HepG2 (cell line): ENCODE results near the gene DSCAM. TPM values are rescaled to one million over a fixed set of nuclear protein-coding genes. Genes with fewer than 3 reads are reported as not detected.

Source experiments
- ATAC-seq: fragments of 200-7000 bp; cut with Tn5 transposase; 3 replicates; pipeline ENCODE4 v1.9.1; 2020; ENCODE audit warnings: mild to moderate bottlenecking, moderate library complexity
- BruUV-seq: library from RNA; stranded (reverse); fragments of 400-500 nt; replicated peaks from 2 replicates; lab custom pipeline; 2021; lab: Mats Ljungman, UMichigan
- CTCF ChIA-PET: fragments of 300-600 bp; formaldehyde crosslinking; extraction: SDS; loops from one replicate; lab custom pipeline; 2021; ENCODE audit warnings: low total read pairs, inconsistent platforms, low intra/inter-chr PET ratio; lab: Yijun Ruan, JAX
- POLR2A ChIA-PET: fragments of 350-600 bp; sonication (Branson Sonifier 250); formaldehyde crosslinking; loops from one replicate; lab custom pipeline; 2020; ENCODE audit warnings: antibody characterized with exemption, inconsistent platforms; lab: Yijun Ruan, JAX
- DNase-seq: peaks from one replicate; pipeline ENCODE4 v3.0.0-alpha.2; 2015; ENCODE audit warnings: low spot score
- FAIRE-seq: peaks from 3 replicates; lab custom pipeline; 2011; peaks lifted over from hg19 to GRCh38; lab: Jason Lieb, UNC
- H2AFZ ChIP-seq: one replicate; pipeline ENCODE4 v1.6.1; 2011; ENCODE audit warnings: low read length, inconsistent platforms
- H3K27ac ChIP-seq: fragments of 300-600 bp; 3 replicates; pipeline ENCODE4 v1.8.0; 2011; ENCODE audit warnings: mixed run types, mild to moderate bottlenecking, mixed read lengths, low read length, inconsistent platforms; ENCODE audit not compliant: insufficient read depth; ENCODE audit errors: extremely low read length
- H3K27me3 ChIP-seq, 2 experiments: fragments of 200-600 bp in 1 of 2; 2 replicates in 1 of 2; 3 replicates in 1 of 2; pipeline versions ENCODE4 v1.6.0 to v1.8.0; 2011; ENCODE audit warnings: low read length in 2 of 2, mild to moderate bottlenecking in 2 of 2, moderate library complexity in 2 of 2, inconsistent platforms in 1 of 2; ENCODE audit not compliant: insufficient read depth in 2 of 2, control insufficient read depth in 1 of 2
- H3K36me3 ChIP-seq, 2 experiments: fragments of 200-600 bp in 1 of 2; replicated peaks in 1 of 2; 2 replicates in 1 of 2; 3 replicates in 1 of 2; pipeline versions ENCODE4 v1.5.1 to v1.8.0; 2011; ENCODE audit warnings: low read length in 2 of 2, inconsistent platforms in 1 of 2; ENCODE audit not compliant: insufficient read depth in 2 of 2, control insufficient read depth in 1 of 2
- H3K4me1 ChIP-seq: 2 replicates; pipeline ENCODE4 v1.5.1; 2012; ENCODE audit warnings: low read length, inconsistent platforms; ENCODE audit not compliant: insufficient read depth
- H3K4me2 ChIP-seq: 2 replicates; pipeline ENCODE4 v1.6.0; 2011; ENCODE audit warnings: low read depth, low read length, inconsistent platforms
- H3K4me3 ChIP-seq, 3 experiments: fragments of 200-600 bp in 1 of 3; sonication (generic), shearing (Covaris generic) in 1 of 3; replicated peaks in 1 of 3; 2 replicates each; pipeline ENCODE4 v1.5.1; 2011 to 2016; ENCODE audit warnings: low read length in 3 of 3, inconsistent platforms in 2 of 3, low read depth in 2 of 3, mild to moderate bottlenecking in 2 of 3, control low read depth in 1 of 3, mixed read lengths in 1 of 3; ENCODE audit not compliant: insufficient read depth in 1 of 3
- H3K79me2 ChIP-seq: one replicate; pipeline ENCODE4 v1.6.1; 2011; ENCODE audit warnings: low read length, inconsistent platforms; ENCODE audit not compliant: insufficient read depth
- H3K9ac ChIP-seq: 2 replicates; pipeline ENCODE4 v1.6.0; 2011; ENCODE audit warnings: mild to moderate bottlenecking, low read depth, low read length, inconsistent platforms; ENCODE audit not compliant: insufficient read depth
- H3K9me3 ChIP-seq: 2 replicates; pipeline ENCODE4 v1.5.1; 2012; ENCODE audit warnings: mild to moderate bottlenecking, low read length
- H4K20me1 ChIP-seq: 2 replicates; pipeline ENCODE4 v1.6.0; 2011; ENCODE audit warnings: inconsistent platforms, mild to moderate bottlenecking, low read length, moderate library complexity; ENCODE audit not compliant: insufficient read depth
- CENPX ChIP-seq: sonication (generic); formaldehyde crosslinking; IDR thresholded peaks from 2 replicates; pipeline ENCODE4 v1.9.0; 2021; ENCODE audit warnings: mild to moderate bottlenecking, missing genetic modification reagents, moderate library complexity
- MAFK ChIP-seq, 2 experiments: IDR thresholded peaks in 1 of 2; conservative IDR thresholded peaks in 1 of 2; 2 replicates each; pipeline ENCODE4 v1.6.1; 2011; ENCODE audit warnings: improper control_type of control experiment in 2 of 2, low read length in 2 of 2
- MATR3 ChIP-seq: sonication (generic); formaldehyde crosslinking; IDR thresholded peaks from 2 replicates; pipeline ENCODE4 v1.4.0; 2020; ENCODE audit warnings: missing genetic modification reagents
- NFE2L2 ChIP-seq: fragments of 150-350 bp; IDR thresholded peaks from 2 replicates; pipeline ENCODE4 v1.6.1; 2014; ENCODE audit warnings: low read length
- PHB2 ChIP-seq: fragments of 450-650 bp; IDR thresholded peaks from 2 replicates; pipeline ENCODE4 v1.6.1; 2018; ENCODE audit not compliant: partially characterized antibody
- REXO4 ChIP-seq: sonication (generic); formaldehyde crosslinking; IDR thresholded peaks from 2 replicates; pipeline ENCODE4 v1.8.0; 2022; ENCODE audit warnings: missing genetic modification reagents, mild to moderate bottlenecking, borderline replicate concordance
- ZNF543 ChIP-seq: sonication (generic); formaldehyde crosslinking; IDR thresholded peaks from 2 replicates; pipeline ENCODE4 v1.4.0; 2020; ENCODE audit warnings: mild to moderate bottlenecking, missing genetic modification reagents
- ZNF619 ChIP-seq: sonication (generic); formaldehyde crosslinking; IDR thresholded peaks from 2 replicates; pipeline ENCODE4 v1.4.0; 2020; ENCODE audit warnings: mild to moderate bottlenecking, missing genetic modification reagents
- WGBS: methylation state at CpG from one replicate; pipeline ENCODE4 v1.1.6; 2017; ENCODE audit warnings: low lambda C conversion rate; 5-methylcytosine and 5-hydroxymethylcytosine counted together
- in situ Hi-C: cut with HindIII; loops from 2 replicates; pipeline ENCODE4 v1.10.0; 2017; ENCODE audit warnings: low pct_unique_long_range_greater_than_20kb; ENCODE audit not compliant: extremely low pct_ligation_motif_present
- intact Hi-C: fragments of 100-400 bp; cut with micrococcal nuclease; formaldehyde crosslinking; loops from one replicate; pipeline ENCODE4 v1.10.0; 2022; ENCODE audit not compliant: unreplicated experiment
- polyA plus RNA-seq, 8 experiments: library from polyadenylated mRNA; depleted of rRNA in 3 of 8; stranded (reverse) in 7 of 8; unstranded in 1 of 8; fragments of >200 nt; fragmentation: Illumina TruSeq in 4 of 8; extraction: Trizol in 4 of 8; gene quantifications; 2 replicates each; pipeline versions ENCODE4 v1.2.1 to v1.2.3, GENCODE V29; 2011 to 2016; ENCODE audit warnings: low read depth in 4 of 8, missing spikeins in 1 of 8, mixed read lengths in 1 of 8; ENCODE audit not compliant: insufficient read depth in 1 of 8
- total RNA-seq, 5 experiments: library from RNA; depleted of rRNA; stranded (reverse); fragments of >200 nt; fragmentation: Illumina TruSeq; extraction: Trizol; gene quantifications; 2 replicates each; pipeline ENCODE4 v1.2.3, GENCODE V29; 2016; ENCODE audit warnings: low read depth in 1 of 5
- TF ChIP-seq, protein P1 (sequence below): sonication (generic); formaldehyde crosslinking; IDR thresholded peaks from 2 replicates; pipeline ENCODE4 v1.5.1; 2020; ENCODE audit warnings: missing genetic modification reagents, mild to moderate bottlenecking, borderline replicate concordance

Gene DSCAM
- total and polyA plus RNA-seq, 2 of the 13 experiments (the other 11 are each of a cell fraction or from before 2014, with no cell fraction given), result not detected

DNA sequence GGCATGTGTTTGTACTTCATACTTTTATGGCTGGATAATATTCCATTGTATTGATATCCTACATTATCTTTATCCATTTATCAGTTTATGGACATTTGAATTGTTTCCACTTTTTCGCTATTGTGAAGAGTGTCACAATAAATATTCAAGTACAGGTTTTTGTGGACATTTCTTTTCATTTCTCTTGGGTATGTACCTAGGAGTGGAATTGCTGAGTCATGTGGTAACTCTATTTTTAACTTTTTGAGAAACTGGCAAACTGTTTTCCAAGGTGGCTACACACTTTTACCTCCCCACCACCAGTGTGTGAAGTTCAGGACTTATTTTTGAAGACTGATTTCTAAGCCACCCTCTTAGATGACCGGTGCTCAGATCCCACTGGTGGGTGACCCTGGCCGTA is 39.0 kb upstream of the DSCAM start:
- in situ Hi-C loops (no loop called here), intact Hi-C loops (no loop called here)
- 8% methylated on average over 3 of the region's 3 CpGs for WGBS
- H3K9ac ChIP-seq, result no peak overlapping the region
- H3K4me2 ChIP-seq, result no peak overlapping the region
- no peaks in the 10 kb centered on the region for H4K20me1 ChIP-seq
- no peak overlapping the region for H2AFZ ChIP-seq
- H3K4me3 ChIP-seq, result no peak overlapping the region
- no peak overlapping the region for H3K27ac ChIP-seq
- peak in 1 of 2 experiments; percentile 53; a peak in 2 of 4 replicates for TF ChIP-seq MAFK (conservative IDR thresholded peaks at IDR 0.05 in 1 of 2, IDR thresholded peaks at IDR 0.05 in 1 of 2; ENCODE audit: low read length in 2 of 2)
- no peak for TF ChIP-seq ZNF543 (CRISPR knock-in tag)
- no peak for TF ChIP-seq ZNF619
- peak; percentile 45; the same call in 1 of the 2 replicates for TF ChIP-seq NFE2L2
- TF ChIP-seq REXO4, result no peak
- TF ChIP-seq CENPX (CRISPR knock-in tag), result no peak
- TF ChIP-seq, protein P1, sequence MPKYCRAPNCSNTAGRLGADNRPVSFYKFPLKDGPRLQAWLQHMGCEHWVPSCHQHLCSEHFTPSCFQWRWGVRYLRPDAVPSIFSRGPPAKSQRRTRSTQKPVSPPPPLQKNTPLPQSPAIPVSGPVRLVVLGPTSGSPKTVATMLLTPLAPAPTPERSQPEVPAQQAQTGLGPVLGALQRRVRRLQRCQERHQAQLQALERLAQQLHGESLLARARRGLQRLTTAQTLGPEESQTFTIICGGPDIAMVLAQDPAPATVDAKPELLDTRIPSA (CRISPR knock-in tag), result no peak
- TF ChIP-seq MATR3, result no peak
- no peak for TF ChIP-seq PHB2
- POLR2A ChIA-PET, result no interaction called here
- CTCF ChIA-PET, result no interaction called here
- no peak for DNase-seq
- H3K36me3 ChIP-seq, result no peaks in the 10 kb centered on the region
- no peak for ATAC-seq
- no peaks in the 10 kb centered on the region for H3K79me2 ChIP-seq
- H3K4me1 ChIP-seq, result no peaks in the 10 kb centered on the region
- H3K27me3 ChIP-seq, result no peaks in the 10 kb centered on the region
- peaks cover 49% of the 10 kb centered on the region for H3K9me3 ChIP-seq
- BruUV-seq, result no TSS peak
- FAIRE-seq, result no peak
